NCI-H2171 treated with DMSO at 0.1 percent for 48 hours (cell line): ENCODE data around the gene FRMD5.
A peak's percentile ranks its signal among the peaks of the same experiment; 100 is the strongest.

Experiments used
- DNase-seq: peaks from one replicate; lab custom pipeline; 2025; lab: John Stamatoyannopoulos, UW

FRMD5 gene

GRCh38 chr15:43927203-43927602 lies 267.9 kb downstream of the FRMD5 start:
- DNase-seq = no peak

- DNase-seq = no peak
Measured at GRCh38 chr15:43923553-43923952, 271.5 kb downstream of the FRMD5 start.

GRCh38 chr15:43922021-43922420 lies 273.1 kb downstream of the FRMD5 start:
- no peak for DNase-seq

- DNase-seq = peak; percentile 87
Measured at GRCh38 chr15:43920815-43921214, 274.3 kb downstream of the FRMD5 start.

- no peak for DNase-seq
Measured at GRCh38 chr15:43920254-43920600, 274.8 kb downstream of the FRMD5 start.

GRCh38 chr15:43919540-43920253 lies 275.4 kb downstream of the FRMD5 start:
- DNase-seq = no peak

- DNase-seq = no peak
Measured at GRCh38 chr15:43918717-43919116, 276.4 kb downstream of the FRMD5 start.

GRCh38 chr15:43916326-43916660 lies 278.8 kb downstream of the FRMD5 start:
- DNase-seq = no peak

GRCh38 chr15:43915631-43916325 lies 279.3 kb downstream of the FRMD5 start:
- DNase-seq = no peak

GRCh38 chr15:43913941-43914340 lies 281.1 kb downstream of the FRMD5 start:
- no peak for DNase-seq

GRCh38 chr15:43913026-43913780 lies 281.9 kb downstream of the FRMD5 start:
- DNase-seq = no peak

- DNase-seq = no peak
Measured at GRCh38 chr15:43912208-43912607, 282.9 kb downstream of the FRMD5 start.

- DNase-seq = no peak
Measured at GRCh38 chr15:43911235-43911781, 283.8 kb downstream of the FRMD5 start.

GRCh38 chr15:43908516-43909050 lies 286.5 kb downstream of the FRMD5 start:
- DNase-seq = no peak

GRCh38 chr15:43905755-43906154 lies 289.3 kb downstream of the FRMD5 start:
- DNase-seq = no peak

- peak; percentile 75 for DNase-seq
Measured at GRCh38 chr15:43903864-43904290, 291.2 kb downstream of the FRMD5 start.

- DNase-seq = no peak
Measured at GRCh38 chr15:43901495-43901894, 293.6 kb downstream of the FRMD5 start.

GRCh38 chr15:43900996-43901395 lies 294.1 kb downstream of the FRMD5 start:
- no peak for DNase-seq

- no peak for DNase-seq
Measured at GRCh38 chr15:43899928-43900327, 295.1 kb downstream of the FRMD5 start.

- DNase-seq = no peak
Measured at GRCh38 chr15:43898891-43899290, 296.2 kb downstream of the FRMD5 start.

- DNase-seq = no peak
Measured at GRCh38 chr15:43896543-43896942, 298.5 kb downstream of the FRMD5 start.

- peak; percentile 22 for DNase-seq
Measured at GRCh38 chr15:43895586-43895985, 299.5 kb downstream of the FRMD5 start.

- DNase-seq = no peak
Measured at GRCh38 chr15:43893956-43894355, 301.1 kb downstream of the FRMD5 start.
